ENCODE data around the gene FXYD7. TPM values are rescaled to one million over a fixed set of nuclear protein-coding genes. Genes with fewer than 3 reads are reported as not detected.
"Not testable (repeated sequence)": the region's sequence is repeated elsewhere in the genome, so short reads cannot be mapped to it uniquely, and the experiment has no call there.

The FXYD7 gene
- total RNA-seq, 1 donor from 2014 or later: 0.61 TPM

- DNase-seq (no peak), ATAC-seq (no peak)
- H3K4me3 ChIP-seq: no peak overlapping the region
- intact Hi-C loops (cut with DNase I): no loop called here
- no peak for TF ChIP-seq CTCF (IDR thresholded peaks at IDR 0.05)
- no peak overlapping the region for H3K27ac ChIP-seq
- peaks cover 9% of the 10 kb centered on the region for H3K4me1 ChIP-seq
- no peaks in the 10 kb centered on the region for H3K27me3 ChIP-seq
- no peaks in the 10 kb centered on the region for H3K9me3 ChIP-seq
- H3K36me3 ChIP-seq: no peaks in the 10 kb centered on the region
Observed at GRCh38 chr19:35149463-35149862, 6.4 kb downstream of the FXYD7 start.

- H3K9me3 ChIP-seq: no peaks in the 10 kb centered on the region
- no peaks in the 10 kb centered on the region for H3K27me3 ChIP-seq
- no peaks in the 10 kb centered on the region for H3K36me3 ChIP-seq
- ATAC-seq: no peak
- TF ChIP-seq CTCF (IDR thresholded peaks at IDR 0.05): no peak
- H3K27ac ChIP-seq: no peak overlapping the region
- DNase-seq: no peak
- intact Hi-C loops (cut with DNase I): no loop called here
- H3K4me3 ChIP-seq: no peak overlapping the region
- H3K4me1 ChIP-seq: peaks cover 9% of the 10 kb centered on the region
Observed at GRCh38 chr19:35150445-35150844, 7.4 kb downstream of the FXYD7 start.

- intact Hi-C loops (cut with DNase I): no loop called here
Observed at GRCh38 chr19:35151273-35152065, 8.4 kb downstream of the FXYD7 start.

GRCh38 chr19:35153129-35153522 is 10.1 kb downstream of the FXYD7 start:
- H3K27me3 ChIP-seq; ATAC-seq; H3K4me3 ChIP-seq; H3K36me3 ChIP-seq; DNase-seq; H3K27ac ChIP-seq; intact Hi-C loops (cut with DNase I); H3K4me1 ChIP-seq; H3K9me3 ChIP-seq: not testable (repeated sequence)

More at GRCh38 chr19:35151273-35152065, 8.4 kb downstream of the FXYD7 start:
- Histone ChIP-seq H3K27ac (no peak overlapping the region), H3K4me3 (no peak overlapping the region), H3K27me3 (no peaks in the 10 kb centered on the region), H3K9me3 (no peaks in the 10 kb centered on the region), H3K36me3 (no peaks in the 10 kb centered on the region), H3K4me1 (peaks cover 9% of the 10 kb centered on the region)
- no peak for DNase-seq
- no peak for ATAC-seq
- TF ChIP-seq CTCF (IDR thresholded peaks at IDR 0.05): no peak

GRCh38 chr19:35153701-35154524 is 10.9 kb downstream of the FXYD7 start:
- ATAC-seq (peak; percentile 75), DNase-seq (peak; percentile 82)
- Histone ChIP-seq H3K4me3 (peak overlapping the region; percentile 66), H3K4me1 (peaks cover 9% of the 10 kb centered on the region), H3K9me3 (no peaks in the 10 kb centered on the region), H3K27ac (peak overlapping the region; percentile 67), H3K36me3 (peaks cover 12% of the 10 kb centered on the region), H3K27me3 (no peaks in the 10 kb centered on the region)
- intact Hi-C loops (cut with DNase I): no loop called here
- TF ChIP-seq CTCF (IDR thresholded peaks at IDR 0.05): peak; percentile 65

Data from upper lobe of right lung (tissue), 1 donor.